H1 (cell line): ENCODE data around the gene LCLAT1. TPM values are rescaled to one million over a fixed set of nuclear protein-coding genes. Genes with fewer than 3 reads are reported as not detected.

ENCODE experiments used
- CEBPB ChIP-seq: IDR thresholded peaks from 2 replicates; pipeline ENCODE4 v1.6.1; 2012; ENCODE audit warnings: low read depth, low read length
- CHD1 ChIP-seq: IDR thresholded peaks from 2 replicates; pipeline ENCODE4 v1.6.1; 2012; ENCODE audit warnings: low read depth, low read length, improper control_type of control experiment
- CHD7 ChIP-seq: fragments of 300-600 bp; sonication (generic); IDR thresholded peaks from 2 replicates; pipeline ENCODE4 v1.7.1; 2012; ENCODE audit warnings: low read length, moderate library complexity, mild to moderate bottlenecking, inconsistent platforms; ENCODE audit not compliant: insufficient replicate concordance
- CTBP2 ChIP-seq: IDR thresholded peaks from 2 replicates; pipeline ENCODE4 v1.7.0; 2011; ENCODE audit warnings: borderline replicate concordance, mild to moderate bottlenecking, moderate library complexity, mixed read lengths, low read length; ENCODE audit not compliant: insufficient read depth, insufficient read length
- GABPA ChIP-seq: IDR thresholded peaks from 2 replicates; pipeline ENCODE4 v1.6.1; 2011; ENCODE audit warnings: mild to moderate bottlenecking, low read length, moderate library complexity, borderline replicate concordance; ENCODE audit not compliant: insufficient read depth
- JUN ChIP-seq: IDR thresholded peaks from 2 replicates; pipeline ENCODE4 v1.6.1; 2011; ENCODE audit warnings: low read depth, mild to moderate bottlenecking, improper control_type of control experiment, low read length
- POU5F1 ChIP-seq: IDR thresholded peaks from 2 replicates; pipeline ENCODE4 v1.6.1; 2011; ENCODE audit warnings: low read depth, mild to moderate bottlenecking, low read length, moderate library complexity
- RXRA ChIP-seq: IDR thresholded peaks from 2 replicates; pipeline ENCODE4 v1.6.1; 2011; ENCODE audit warnings: low read depth, mild to moderate bottlenecking, low read length, moderate library complexity; ENCODE audit not compliant: insufficient read depth
- SAP30 ChIP-seq: fragments of 300-600 bp; sonication (generic); IDR thresholded peaks from 2 replicates; pipeline ENCODE4 v1.7.1; 2012; ENCODE audit warnings: low read length, moderate library complexity, mild to moderate bottlenecking, inconsistent platforms; ENCODE audit not compliant: insufficient read depth, insufficient replicate concordance
- SRF ChIP-seq: IDR thresholded peaks from 2 replicates; pipeline ENCODE4 v1.6.1; 2011; ENCODE audit warnings: mild to moderate bottlenecking, low read depth, low read length, moderate library complexity
- TAF7 ChIP-seq: optimal IDR thresholded peaks from 2 replicates; pipeline ENCODE3; 2011; ENCODE audit warnings: low read depth, mild to moderate bottlenecking, inconsistent platforms, low read length, moderate library complexity, borderline replicate concordance
- polyA plus RNA-seq, 7 experiments: library from polyadenylated mRNA; depleted of rRNA in 3 of 7; stranded (reverse) in 5 of 7; unstranded in 2 of 7; fragments of >200 nt in 5 of 7; fragments of 200-250 nt in 2 of 7; gene quantifications; 1 replicate in 5 of 7; 2 replicates in 1 of 7; 4 replicates in 1 of 7; pipeline versions ENCODE4 v1.2.1 to v1.2.3, GENCODE V29; 2011 to 2013; ENCODE audit warnings: missing spikeins in 2 of 7, mixed read lengths in 2 of 7
- total RNA-seq: library from RNA; stranded (reverse); fragmentation: NEBNext Ultra II Directional; extraction: Animal tissue kit (Norgen Biotek cat#: 25700); gene quantifications from 2 replicates; pipeline ENCODE4 v1.2.1, GENCODE V29; 2021

Gene LCLAT1
- total and polyA plus RNA-seq, 2 of the 8 experiments (the other 6 are each of a cell fraction or from before 2014, with no cell fraction given) = 7.6 to 22.0 TPM

GRCh38 chr2:30631051-30631671, 184.1 kb downstream of the LCLAT1 start (continued):
- TF ChIP-seq CHD7 (no peak), SAP30 (no peak), TAF7 (no peak), CTBP2 (no peak), SRF (no peak), JUN (no peak), CEBPB (no peak), GABPA (no peak), CHD1 (no peak), POU5F1 (no peak), RXRA (no peak)
